CD4-positive, alpha-beta memory T cell (primary cell): ENCODE data around the gene MORC3. TPM values are rescaled to one million over a fixed set of nuclear protein-coding genes. Genes with fewer than 3 reads are reported as not detected.
A peak's percentile ranks its signal among the peaks of the same experiment; 100 is the strongest.
"Not testable (repeated sequence)": the region's sequence is repeated elsewhere in the genome, so short reads cannot be mapped to it uniquely, and the experiment has no call there.

ENCODE experiments used
- CTCF ChIA-PET: fragments of 350-600 bp; sonication (Branson Sonifier 250); formaldehyde crosslinking; loops from one replicate; lab custom pipeline; 2021; ENCODE audit warnings: inconsistent platforms; ENCODE audit not compliant: partially characterized antibody; lab: Charles Lee
- POLR2A ChIA-PET: fragments of 350-600 bp; sonication (Branson Sonifier 250); formaldehyde crosslinking; loops from one replicate; lab custom pipeline; 2021; ENCODE audit not compliant: partially characterized antibody; lab: Charles Lee
- DNase-seq, 5 donors: peaks; one replicate each; pipeline versions ENCODE4 v3.0.0 to v3.0.0-alpha.2; 2020 to 2022; ENCODE audit warnings: mixed read lengths in 1 of 5
- H3K27ac ChIP-seq: one replicate; pipeline ENCODE4 v1.7.0; 2013; ENCODE audit warnings: low read depth, low read length
- H3K27me3 ChIP-seq: 2 replicates; pipeline ENCODE4 v1.7.0; 2013; ENCODE audit warnings: mild to moderate bottlenecking, low read length, moderate library complexity; ENCODE audit not compliant: insufficient read depth
- H3K36me3 ChIP-seq: 2 replicates; pipeline ENCODE4 v1.7.0; 2013; ENCODE audit warnings: mild to moderate bottlenecking, low read length, moderate library complexity; ENCODE audit not compliant: insufficient read depth
- H3K4me1 ChIP-seq: 2 replicates; pipeline ENCODE4 v1.7.0; 2013; ENCODE audit warnings: mild to moderate bottlenecking, low read length, moderate library complexity; ENCODE audit not compliant: insufficient read depth
- H3K4me3 ChIP-seq, 2 donors: one replicate each; pipeline ENCODE4 v1.7.0; 2013; ENCODE audit warnings: low read length in 2 of 2, mild to moderate bottlenecking in 1 of 2
- H3K9me3 ChIP-seq, 2 donors: one replicate each; pipeline ENCODE4 v1.7.0; 2013; ENCODE audit warnings: low read length in 2 of 2, control low read depth in 1 of 2; ENCODE audit not compliant: control insufficient read depth in 1 of 2
- H3K27ac Mint-ChIP-seq, 7 donors: one replicate each; pipeline ENCODE4 v1.8.0; 2020 to 2021; ENCODE audit warnings: mixed read lengths in 7 of 7, mild to moderate bottlenecking in 6 of 7, inconsistent platforms in 3 of 7, moderate library complexity in 3 of 7
- H3K27me3 Mint-ChIP-seq, 2 donors: one replicate each; pipeline ENCODE4 v1.8.0; 2020 to 2021; ENCODE audit warnings: mixed read lengths in 2 of 2
- H3K36me3 Mint-ChIP-seq, 2 donors: one replicate each; pipeline ENCODE4 v1.8.0; 2020 to 2021; ENCODE audit warnings: mixed read lengths in 2 of 2, inconsistent platforms in 1 of 2, mild to moderate bottlenecking in 1 of 2
- H3K4me1 Mint-ChIP-seq, 4 donors: one replicate each; pipeline ENCODE4 v1.8.0; 2020 to 2021; ENCODE audit warnings: mixed read lengths in 4 of 4, mild to moderate bottlenecking in 1 of 4
- H3K4me3 Mint-ChIP-seq, 8 donors: one replicate each; pipeline ENCODE4 v1.8.0; 2020 to 2021; ENCODE audit warnings: mixed read lengths in 8 of 8, mild to moderate bottlenecking in 7 of 8, moderate library complexity in 6 of 8, inconsistent platforms in 3 of 8
- H3K9me3 Mint-ChIP-seq, 8 donors: one replicate each; pipeline ENCODE4 v1.8.0; 2020 to 2021; ENCODE audit warnings: mixed read lengths in 8 of 8, mild to moderate bottlenecking in 5 of 8, inconsistent platforms in 3 of 8, moderate library complexity in 1 of 8
- intact Hi-C: fragments of 100-400 bp; cut with micrococcal nuclease; formaldehyde crosslinking; loops from one replicate; pipeline ENCODE4 v1.15.1; 2023
- polyA plus RNA-seq, 2 donors: library from polyadenylated mRNA; unstranded; fragments of 300-500 nt; fragmentation: Illumina TruSeq; gene quantifications; one replicate each; pipeline ENCODE4 v1.2.3, GENCODE V29; 2021
- total RNA-seq, 2 experiments: library from RNA; stranded (reverse); gene quantifications; one replicate each; pipeline ENCODE4 v1.2.3, GENCODE V29; 2021

Gene MORC3
- total and polyA plus RNA-seq, 4 experiments from 2014 or later: 31.8 to 108 (median 75.2) TPM

- Histone ChIP-seq H3K36me3 (peaks cover 73% of the 10 kb centered on the region), H3K4me3 (no peak overlapping the region), H3K27me3 (no peaks in the 10 kb centered on the region), H3K27ac (no peak overlapping the region), H3K9me3 (no peaks in the 10 kb centered on the region), H3K4me1 (no peaks in the 10 kb centered on the region)
- peaks cover 55 to 84% of the 10 kb centered on the region in 2 donors for H3K36me3 Mint-ChIP-seq
- H3K4me1 Mint-ChIP-seq: peaks cover 0 to 5% (median 3%) of the 10 kb centered on the region in 4 donors
- intact Hi-C loops: no loop called here
- ChIA-PET POLR2A (interaction anchor here (1.0 kb wide), 1 partner anchor 71 kb away, joined by 3 read pairs; no protein-coding TSS in a partner anchor), CTCF (no interaction called here)
- no peak overlapping the region for H3K4me3 Mint-ChIP-seq
- peak overlapping the region in 3 of 7 donors; percentile 42 to 79 (median 45) for H3K27ac Mint-ChIP-seq
- DNase-seq: no peak
- peaks cover 0 to 1% (median 0%) of the 10 kb centered on the region in 8 donors for H3K9me3 Mint-ChIP-seq
- H3K27me3 Mint-ChIP-seq: no peaks in the 10 kb centered on the region
These were observed 49.2 kb downstream of the MORC3 start for GRCh38 chr21:36369064-36369685.

- H3K27ac Mint-ChIP-seq: no peak overlapping the region
- no peak overlapping the region for H3K4me3 Mint-ChIP-seq
- no peaks in the 10 kb centered on the region for H3K27me3 Mint-ChIP-seq
- Histone ChIP-seq H3K27ac (no peak overlapping the region), H3K36me3 (peaks cover 50% of the 10 kb centered on the region), H3K4me1 (no peaks in the 10 kb centered on the region), H3K9me3 (no peaks in the 10 kb centered on the region), H3K4me3 (no peak overlapping the region), H3K27me3 (no peaks in the 10 kb centered on the region)
- H3K36me3 Mint-ChIP-seq: peaks cover 31 to 54% of the 10 kb centered on the region in 2 donors
- intact Hi-C loops: no loop called here
- ChIA-PET POLR2A (no interaction called here), CTCF (no interaction called here)
- no peak for DNase-seq
- H3K4me1 Mint-ChIP-seq: peaks cover 0 to 4% (median 1%) of the 10 kb centered on the region in 4 donors
- no peaks in the 10 kb centered on the region for H3K9me3 Mint-ChIP-seq
These were observed 56.0 kb downstream of the MORC3 start for GRCh38 chr21:36375994-36376393.

- no peak overlapping the region for H3K27ac ChIP-seq
- Mint-ChIP-seq H3K27me3 (no peaks in the 10 kb centered on the region), H3K4me3 (no peak overlapping the region), H3K9me3 (no peaks in the 10 kb centered on the region), H3K36me3 (peaks cover 20 to 46% of the 10 kb centered on the region in 2 donors), H3K4me1 (peaks cover 3 to 6% (median 4%) of the 10 kb centered on the region in 4 donors), H3K27ac (no peak overlapping the region)
- no peak overlapping the region for H3K4me3 ChIP-seq
- no peak for DNase-seq
- no peaks in the 10 kb centered on the region for H3K9me3 ChIP-seq
- peaks cover 39% of the 10 kb centered on the region for H3K36me3 ChIP-seq
- no peaks in the 10 kb centered on the region for H3K27me3 ChIP-seq
- CTCF ChIA-PET: interaction anchor here (1.2 kb wide), 1 partner anchor 11 kb away, joined by 3 read pairs; no protein-coding TSS in a partner anchor
- H3K4me1 ChIP-seq: no peaks in the 10 kb centered on the region
- intact Hi-C loops: no loop called here
- POLR2A ChIA-PET: no interaction called here
These were observed 57.4 kb downstream of the MORC3 start for GRCh38 chr21:36377391-36377842.

- Histone ChIP-seq H3K9me3 (no peaks in the 10 kb centered on the region), H3K4me3 (no peak overlapping the region), H3K36me3 (peaks cover 28% of the 10 kb centered on the region), H3K27me3 (no peaks in the 10 kb centered on the region), H3K4me1 (no peaks in the 10 kb centered on the region), H3K27ac (no peak overlapping the region)
- intact Hi-C loops: no loop called here
- H3K4me1 Mint-ChIP-seq: peaks cover 3 to 6% (median 4%) of the 10 kb centered on the region in 4 donors
- ChIA-PET CTCF (interaction anchor here (0.6 kb wide), 1 partner anchor 152 kb away, joined by 3 read pairs; no protein-coding TSS in a partner anchor), POLR2A (no interaction called here)
- H3K4me3 Mint-ChIP-seq: no peak overlapping the region
- no peaks in the 10 kb centered on the region for H3K9me3 Mint-ChIP-seq
- no peak overlapping the region for H3K27ac Mint-ChIP-seq
- peaks cover 16 to 33% of the 10 kb centered on the region in 2 donors for H3K36me3 Mint-ChIP-seq
- H3K27me3 Mint-ChIP-seq: no peaks in the 10 kb centered on the region
- DNase-seq: no peak
These were observed 59.3 kb downstream of the MORC3 start for GRCh38 chr21:36379251-36379650.

GRCh38 chr21:36381841-36382589 is 62.0 kb downstream of the MORC3 start:
- DNase-seq: no peak
- Mint-ChIP-seq H3K9me3 (no peaks in the 10 kb centered on the region), H3K4me3 (no peak overlapping the region), H3K27ac (peak overlapping the region in 3 of 7 donors; percentile 5 to 57 (median 14)), H3K36me3 (peaks cover 10 to 16% of the 10 kb centered on the region in 2 donors), H3K4me1 (peaks cover 8 to 11% (median 10%) of the 10 kb centered on the region in 4 donors), H3K27me3 (no peaks in the 10 kb centered on the region)
- Histone ChIP-seq H3K4me3 (no peak overlapping the region), H3K27ac (no peak overlapping the region), H3K27me3 (no peaks in the 10 kb centered on the region), H3K36me3 (peaks cover 11% of the 10 kb centered on the region), H3K4me1 (peaks cover 11% of the 10 kb centered on the region), H3K9me3 (no peaks in the 10 kb centered on the region)
- CTCF ChIA-PET: no interaction called here
- intact Hi-C loops: no loop called here
- POLR2A ChIA-PET: interaction anchor here (1.4 kb wide), 1 partner anchor 93 kb away, joined by 4 read pairs; no protein-coding TSS in a partner anchor

GRCh38 chr21:36382722-36383121 is 62.7 kb downstream of the MORC3 start:
- H3K27ac Mint-ChIP-seq, H3K9me3 ChIP-seq, H3K4me3 ChIP-seq, H3K36me3 ChIP-seq, H3K27me3 ChIP-seq, H3K27ac ChIP-seq, H3K36me3 Mint-ChIP-seq, H3K9me3 Mint-ChIP-seq, H3K27me3 Mint-ChIP-seq, H3K4me3 Mint-ChIP-seq, intact Hi-C loops, POLR2A ChIA-PET, DNase-seq: not testable (repeated sequence)
- H3K4me1 ChIP-seq: peaks cover 11% of the 10 kb centered on the region
- CTCF ChIA-PET: interaction anchor here (0.7 to 1.5 kb wide), 2 partner anchors 109 to 270 kb away, joined by 3 read pairs; no protein-coding TSS in a partner anchor
- peaks cover 9 to 15% (median 10%) of the 10 kb centered on the region in 4 donors for H3K4me1 Mint-ChIP-seq

- H3K4me1 Mint-ChIP-seq: peaks cover 9 to 15% (median 9%) of the 10 kb centered on the region in 4 donors
- no peak for DNase-seq
- H3K27ac ChIP-seq: no peak overlapping the region
- H3K4me1 ChIP-seq: peaks cover 11% of the 10 kb centered on the region
- ChIA-PET CTCF (interaction anchor here (1.1 to 1.4 kb wide), 2 partner anchors 11 to 245 kb away, joined by 3 read pairs; no protein-coding TSS in a partner anchor), POLR2A (interaction anchor here (1.1 to 1.7 kb wide), 2 partner anchors 65 to 316 kb away, joined by 3 to 4 read pairs; partner anchors contain the start of gene MORC3)
- peak overlapping the region in 2 of 7 donors; percentile 16 to 17 for H3K27ac Mint-ChIP-seq
- peak overlapping the region in 6 of 8 donors; percentile 46 to 69 (median 58) for H3K4me3 Mint-ChIP-seq
- peak overlapping the region in 1 of 2 donors; percentile 66 for H3K4me3 ChIP-seq
- no peaks in the 10 kb centered on the region for H3K27me3 Mint-ChIP-seq
- no peaks in the 10 kb centered on the region for H3K9me3 ChIP-seq
- H3K36me3 Mint-ChIP-seq: peaks cover 0 to 2% of the 10 kb centered on the region in 2 donors
- no peaks in the 10 kb centered on the region for H3K9me3 Mint-ChIP-seq
- H3K36me3 ChIP-seq: no peaks in the 10 kb centered on the region
- no peaks in the 10 kb centered on the region for H3K27me3 ChIP-seq
- intact Hi-C loops: loop anchor here (1.0 to 5.0 kb wide), 2 partner anchors 229 to 243 kb away; partner anchors contain the start of gene DOP1B
These were observed 64.9 kb downstream of the MORC3 start for GRCh38 chr21:36384885-36385232.
